ENCODE data around the gene LKAAEAR1.

LKAAEAR1 gene

DNA sequence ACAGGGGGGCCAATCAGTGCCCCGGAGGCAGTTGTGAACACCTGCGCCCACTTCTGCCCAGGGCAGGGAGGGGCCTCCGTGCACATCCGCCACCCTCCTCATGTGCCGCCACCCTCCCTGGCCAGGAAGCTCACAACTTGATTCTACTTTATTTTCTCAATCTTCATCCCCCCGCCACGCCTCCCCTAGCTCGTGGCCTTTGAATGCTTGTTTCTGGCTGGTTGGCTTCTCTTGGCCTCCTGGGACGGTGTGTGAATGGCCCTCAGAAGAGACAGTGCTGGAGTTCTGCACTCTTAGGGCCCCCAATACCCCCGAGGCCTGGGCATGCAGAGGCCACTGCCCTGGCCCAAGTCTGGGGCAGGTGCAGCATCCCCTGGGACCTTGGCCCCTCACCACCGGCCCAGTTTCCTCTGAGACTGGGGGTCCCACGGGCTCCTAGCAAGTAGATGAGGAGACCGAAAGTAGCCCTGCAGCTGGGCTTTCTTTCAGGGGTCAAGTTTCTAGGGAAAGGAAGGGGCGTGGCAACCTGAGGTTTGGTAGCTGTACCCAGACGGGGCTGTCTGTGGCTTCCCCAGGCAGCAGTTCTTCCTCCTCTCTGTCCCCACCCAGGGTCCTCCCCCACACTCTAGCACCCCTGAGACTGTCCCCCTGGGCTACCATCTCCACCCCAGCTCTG lies 6.2 kb downstream of the LKAAEAR1 start:
- no peak for FAIRE-seq

GRCh38 chr20:64077541-64077875 lies 6.7 kb downstream of the LKAAEAR1 start:
- FAIRE-seq, result no peak

DNA sequence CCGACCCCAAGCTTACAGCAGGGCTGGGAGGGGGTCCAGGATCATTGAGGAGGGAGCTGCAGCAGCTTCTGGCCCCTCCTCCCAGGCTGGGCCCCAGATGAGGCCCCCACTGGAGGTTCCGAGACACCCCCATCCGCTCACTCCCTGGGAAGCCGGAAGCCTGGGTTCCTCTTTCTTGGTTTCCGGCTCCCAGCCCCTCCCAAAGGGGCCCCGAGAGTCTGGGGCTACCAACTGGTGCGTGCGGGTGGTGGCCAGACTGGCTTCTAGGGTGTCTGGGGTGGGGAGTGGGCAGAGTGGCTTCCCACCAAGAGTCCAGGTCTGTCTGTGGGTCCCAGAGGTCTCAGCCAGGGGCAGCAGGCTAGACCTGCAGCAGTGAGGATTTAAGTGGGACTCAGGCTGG lies 7.1 kb downstream of the LKAAEAR1 start:
- no peak for FAIRE-seq

DNA sequence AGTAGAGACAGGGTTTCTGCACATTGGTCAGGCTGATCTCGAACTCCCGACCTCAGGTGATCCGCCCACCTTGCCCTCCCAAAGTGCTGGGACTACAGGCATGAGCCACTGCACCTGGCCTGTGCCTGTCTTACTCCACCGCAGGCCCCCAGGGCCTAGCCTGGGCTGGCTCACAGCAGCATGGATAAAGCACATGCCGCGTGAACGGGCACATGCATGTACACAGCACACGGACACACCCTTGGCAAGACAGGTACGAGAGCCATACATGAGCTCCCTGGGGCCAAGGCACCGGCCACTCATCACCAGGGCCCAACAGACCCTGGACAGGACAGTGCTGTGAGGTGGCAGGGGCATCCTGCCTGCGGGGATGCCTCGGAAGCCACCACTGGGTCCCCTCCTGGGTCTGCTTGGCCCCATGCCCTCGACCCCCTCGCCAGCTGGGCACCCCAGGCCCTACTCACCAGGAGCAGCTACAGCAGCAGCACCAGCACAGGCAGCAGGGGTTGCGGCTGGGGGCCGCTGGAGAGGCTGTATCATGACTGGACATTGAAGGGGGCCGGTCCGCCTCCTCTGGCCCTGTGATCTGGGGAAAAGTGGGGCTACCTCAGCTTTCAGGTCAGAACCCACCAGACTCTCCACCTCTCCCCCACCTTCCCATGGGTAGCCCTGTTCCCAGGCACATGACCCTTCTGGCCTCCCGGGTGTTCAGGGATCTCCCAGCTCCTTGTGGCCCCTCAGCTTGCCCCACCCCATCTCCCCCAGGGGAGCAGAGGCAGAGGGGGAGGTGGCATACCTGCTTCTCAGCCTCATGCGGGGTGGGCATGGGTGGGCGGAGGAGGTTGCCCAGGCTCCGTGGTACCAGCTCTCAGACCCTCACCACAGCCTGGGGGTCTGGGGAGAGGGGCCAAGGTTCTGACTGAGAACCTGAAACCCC lies 7.9 kb downstream of the LKAAEAR1 start:
- no peak for FAIRE-seq

GRCh38 chr20:64075556-64075955 lies 8.6 kb downstream of the LKAAEAR1 start:
- FAIRE-seq, result no peak

DNA sequence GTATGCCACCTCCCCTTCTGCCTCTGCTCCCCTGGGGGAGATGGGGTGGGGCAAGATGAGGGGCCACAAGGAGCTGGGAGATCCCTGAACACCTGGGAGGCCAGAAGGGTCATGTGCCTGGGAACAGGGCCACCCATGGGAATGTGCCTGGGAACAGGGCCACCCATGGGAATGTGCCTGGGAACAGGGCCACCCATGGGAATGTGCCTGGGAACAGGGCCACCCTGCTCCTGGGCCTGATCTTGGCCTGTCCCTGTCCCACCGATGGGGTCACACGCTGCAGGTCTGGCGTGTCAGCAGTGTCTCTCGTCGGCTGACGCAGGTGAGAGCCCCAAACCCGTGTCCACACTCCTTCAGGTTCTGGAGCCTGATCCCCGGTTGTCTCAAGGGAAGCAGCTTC lies 9.2 kb downstream of the LKAAEAR1 start:
- no peak for FAIRE-seq

GRCh38 chr20:64074184-64074789 lies 9.9 kb downstream of the LKAAEAR1 start:
- FAIRE-seq, result no peak

- no peak for FAIRE-seq
These were observed 10.6 kb downstream of the LKAAEAR1 start for GRCh38 chr20:64073476-64074183.

- no peak for FAIRE-seq
These were observed 11.6 kb downstream of the LKAAEAR1 start for GRCh38 chr20:64072498-64073063.

- FAIRE-seq, result no peak
These were observed 12.6 kb downstream of the LKAAEAR1 start for GRCh38 chr20:64071341-64072332.

DNA sequence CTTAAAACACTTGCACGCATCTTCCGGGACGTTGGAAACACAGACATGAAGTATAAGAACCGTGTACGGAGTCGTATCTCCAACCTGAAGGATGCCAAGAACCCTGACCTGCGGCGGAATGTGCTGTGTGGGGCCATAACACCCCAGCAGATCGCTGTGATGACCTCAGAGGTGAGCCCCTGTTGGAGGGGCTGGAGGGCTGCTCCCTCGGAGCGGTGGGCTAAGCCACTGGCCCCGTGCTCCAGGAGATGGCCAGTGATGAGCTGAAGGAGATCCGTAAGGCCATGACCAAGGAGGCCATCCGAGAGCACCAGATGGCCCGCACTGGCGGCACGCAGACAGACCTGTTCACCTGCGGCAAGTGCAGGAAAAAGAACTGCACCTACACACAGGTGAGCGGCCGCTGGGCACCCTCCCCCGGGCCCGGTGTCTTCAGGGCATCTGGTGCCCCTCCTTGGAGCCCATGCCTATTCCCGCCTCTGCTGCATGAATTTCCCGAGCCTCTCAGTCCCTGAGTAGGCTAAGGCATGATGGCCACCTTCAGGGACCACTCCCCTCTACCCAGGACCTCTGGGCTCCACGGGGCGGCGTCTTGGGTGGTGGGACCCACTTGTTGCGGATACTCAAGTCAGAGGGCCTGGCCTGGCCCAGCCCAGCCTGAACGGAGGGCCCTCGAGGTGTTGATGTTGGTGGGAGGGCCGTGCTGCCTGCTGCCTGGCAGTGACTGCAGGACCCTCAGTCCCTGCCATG lies 13.8 kb downstream of the LKAAEAR1 start:
- no peak for FAIRE-seq

- FAIRE-seq, result no peak
These were observed 14.5 kb downstream of the LKAAEAR1 start for GRCh38 chr20:64069614-64070243.

DNA sequence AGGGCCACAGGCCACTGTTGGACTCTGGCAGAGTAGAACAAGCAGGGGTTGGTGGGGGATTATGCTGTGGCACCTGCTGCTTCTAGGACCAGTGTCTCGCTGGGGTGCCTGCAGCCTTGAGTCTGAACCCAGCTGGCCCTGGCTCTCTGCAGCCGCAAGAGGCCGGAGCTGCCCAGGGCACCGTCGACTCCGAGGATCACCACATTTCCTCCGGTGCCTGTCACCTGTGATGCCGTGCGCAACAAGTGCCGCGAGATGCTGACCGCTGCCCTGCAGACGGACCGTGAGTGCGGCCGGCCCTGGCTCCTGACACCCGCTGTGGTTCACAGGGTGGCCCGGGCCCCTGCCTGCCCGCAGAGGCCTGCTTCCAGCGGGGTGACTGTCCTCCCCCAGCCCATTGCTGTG lies 15.0 kb downstream of the LKAAEAR1 start:
- no peak for FAIRE-seq

- FAIRE-seq, result no peak
These were observed 15.6 kb downstream of the LKAAEAR1 start for GRCh38 chr20:64068386-64069208.

- no peak for FAIRE-seq
These were observed 16.4 kb downstream of the LKAAEAR1 start for GRCh38 chr20:64067733-64068307.

GRCh38 chr20:64067005-64067632 lies 17.1 kb downstream of the LKAAEAR1 start:
- no peak for FAIRE-seq

GRCh38 chr20:64065974-64066343 lies 18.2 kb downstream of the LKAAEAR1 start:
- FAIRE-seq, result no peak

All from TTC549 (cell line).